22Rv1 (cell line): ENCODE results near the gene SERTAD3.

Source experiments
- H3K27ac ChIP-seq: fragments of 450-650 bp; 2 replicates; pipeline ENCODE4 v1.5.1; 2017
- ZFX ChIP-seq: fragments of 450-650 bp; IDR thresholded peaks from 2 replicates; pipeline ENCODE4 v1.6.1; 2017; ENCODE audit warnings: antibody characterized with exemption, borderline replicate concordance
- TF ChIP-seq, protein P1 (sequence below): fragments of 450-650 bp; IDR thresholded peaks from 2 replicates; pipeline ENCODE4 v1.5.1; 2017; ENCODE audit warnings: mild to moderate bottlenecking

SERTAD3 gene

DNA sequence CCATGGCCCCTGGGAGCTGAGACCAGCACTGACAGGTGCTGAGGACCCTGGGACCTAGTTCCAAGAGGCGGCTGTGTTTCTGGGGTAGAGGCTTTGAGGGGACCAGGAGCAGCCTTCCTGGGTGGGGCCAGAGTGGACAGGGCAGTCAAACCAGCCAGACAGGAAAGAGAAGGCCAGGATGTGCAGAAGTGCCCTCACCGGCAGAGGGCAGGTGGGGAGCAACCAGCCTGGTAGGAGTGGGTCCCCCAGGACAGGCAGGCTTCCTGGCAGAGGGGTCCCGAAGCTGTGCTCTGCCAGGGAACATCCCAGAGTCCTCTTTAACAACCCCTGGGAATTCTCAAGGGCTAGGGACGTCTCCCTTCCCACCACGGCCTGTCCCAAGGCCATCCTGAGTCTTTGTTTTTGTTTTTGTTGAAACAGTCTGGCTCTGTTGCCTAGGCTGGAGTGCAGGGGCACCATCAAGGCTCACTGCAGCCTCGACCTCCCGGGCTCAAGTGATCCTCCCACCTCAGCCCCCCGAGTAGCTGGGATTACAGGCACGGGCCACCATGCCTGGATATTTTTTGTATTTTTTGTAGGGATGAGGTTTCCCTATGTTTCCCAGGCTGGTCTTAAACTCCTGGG, 51.1 kb downstream of the SERTAD3 start:
- TF ChIP-seq, protein P1, sequence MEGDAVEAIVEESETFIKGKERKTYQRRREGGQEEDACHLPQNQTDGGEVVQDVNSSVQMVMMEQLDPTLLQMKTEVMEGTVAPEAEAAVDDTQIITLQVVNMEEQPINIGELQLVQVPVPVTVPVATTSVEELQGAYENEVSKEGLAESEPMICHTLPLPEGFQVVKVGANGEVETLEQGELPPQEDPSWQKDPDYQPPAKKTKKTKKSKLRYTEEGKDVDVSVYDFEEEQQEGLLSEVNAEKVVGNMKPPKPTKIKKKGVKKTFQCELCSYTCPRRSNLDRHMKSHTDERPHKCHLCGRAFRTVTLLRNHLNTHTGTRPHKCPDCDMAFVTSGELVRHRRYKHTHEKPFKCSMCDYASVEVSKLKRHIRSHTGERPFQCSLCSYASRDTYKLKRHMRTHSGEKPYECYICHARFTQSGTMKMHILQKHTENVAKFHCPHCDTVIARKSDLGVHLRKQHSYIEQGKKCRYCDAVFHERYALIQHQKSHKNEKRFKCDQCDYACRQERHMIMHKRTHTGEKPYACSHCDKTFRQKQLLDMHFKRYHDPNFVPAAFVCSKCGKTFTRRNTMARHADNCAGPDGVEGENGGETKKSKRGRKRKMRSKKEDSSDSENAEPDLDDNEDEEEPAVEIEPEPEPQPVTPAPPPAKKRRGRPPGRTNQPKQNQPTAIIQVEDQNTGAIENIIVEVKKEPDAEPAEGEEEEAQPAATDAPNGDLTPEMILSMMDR: peak; percentile 69
- TF ChIP-seq ZFX: no peak
- H3K27ac ChIP-seq: no peak overlapping the region

DNA sequence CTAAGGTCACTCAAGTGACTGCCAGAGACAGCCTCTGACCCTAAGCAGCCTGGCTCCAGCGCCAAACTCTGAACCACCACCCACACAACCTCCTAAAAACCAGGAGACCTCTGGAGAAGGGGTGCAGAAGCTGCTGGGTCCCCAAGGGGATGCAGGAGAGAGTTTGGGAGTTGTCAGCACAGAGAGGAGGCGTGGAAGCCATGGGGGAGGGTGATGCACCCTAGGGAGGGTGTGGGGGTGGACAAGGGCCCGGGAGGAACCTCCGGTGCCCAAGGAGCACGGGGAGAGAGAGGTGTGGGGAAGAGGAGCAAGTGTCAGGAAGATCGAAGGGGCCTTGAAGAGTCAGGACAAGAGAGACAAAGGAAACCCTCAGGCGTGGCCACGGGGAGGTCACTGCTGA, 52.0 kb downstream of the SERTAD3 start:
- TF ChIP-seq, protein P1: no peak
- no peak for TF ChIP-seq ZFX
- H3K27ac ChIP-seq: no peak overlapping the region
